HG02943 (cell line): Measurements from ENCODE around the gene FNDC8.
"Not testable (repeated sequence)": the region's sequence is repeated elsewhere in the genome, so short reads cannot be mapped to it uniquely, and the experiment has no call there.

ENCODE experiments used
- ATAC-seq: cut with Tn5 transposase; IDR thresholded peaks from one replicate; pipeline ENCODE4 v1.9.1; 2021; ENCODE audit warnings: mild to moderate bottlenecking, low read depth, moderate library complexity; ENCODE audit not compliant: unreplicated experiment

Gene FNDC8

DNA sequence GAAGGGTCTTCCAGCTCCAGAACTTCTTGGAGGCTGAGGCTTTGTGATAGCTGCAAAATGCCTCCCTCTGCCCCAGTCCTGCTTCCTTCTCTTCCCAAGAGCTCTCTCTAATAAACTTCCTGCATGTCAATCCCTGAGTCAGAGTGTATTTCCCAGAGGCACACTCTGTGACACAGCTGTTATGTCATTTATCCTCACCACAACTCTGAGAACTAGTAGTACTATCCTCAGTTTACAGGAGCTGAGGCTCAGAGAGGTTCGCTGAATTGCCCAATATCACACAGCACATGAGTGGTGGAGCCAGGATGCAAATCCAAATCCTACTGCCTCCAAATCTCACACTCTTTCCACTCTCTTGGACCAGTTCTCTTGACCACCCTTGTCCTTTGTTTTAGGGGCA lies 46.3 kb downstream of the FNDC8 start:
- no peak for ATAC-seq

DNA sequence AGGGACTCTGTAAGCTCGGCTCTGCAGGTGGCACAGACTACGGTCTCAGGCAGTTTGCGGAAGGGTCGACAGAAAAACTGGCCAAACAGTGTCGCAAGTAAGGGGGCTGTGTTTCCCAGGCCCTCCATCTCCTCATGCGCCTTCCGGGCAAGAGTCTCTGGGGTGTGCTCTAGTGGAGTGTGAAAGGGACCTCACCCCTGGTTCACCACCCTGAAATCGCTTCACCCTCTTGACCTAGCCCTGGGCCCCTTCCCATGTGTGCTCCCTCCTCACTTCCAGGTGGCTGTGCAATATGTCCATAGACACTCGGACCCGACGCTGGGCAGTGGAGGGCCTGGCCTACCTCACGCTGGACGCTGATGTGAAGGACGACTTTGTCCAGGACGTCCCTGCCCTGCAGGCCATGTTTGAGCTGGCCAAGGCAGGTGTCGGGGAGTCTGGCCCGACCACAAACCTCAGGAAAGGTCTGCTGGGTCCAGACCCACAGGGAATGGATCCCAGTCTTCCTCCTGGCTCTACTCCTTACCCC lies 48.5 kb downstream of the FNDC8 start:
- no peak for ATAC-seq

DNA sequence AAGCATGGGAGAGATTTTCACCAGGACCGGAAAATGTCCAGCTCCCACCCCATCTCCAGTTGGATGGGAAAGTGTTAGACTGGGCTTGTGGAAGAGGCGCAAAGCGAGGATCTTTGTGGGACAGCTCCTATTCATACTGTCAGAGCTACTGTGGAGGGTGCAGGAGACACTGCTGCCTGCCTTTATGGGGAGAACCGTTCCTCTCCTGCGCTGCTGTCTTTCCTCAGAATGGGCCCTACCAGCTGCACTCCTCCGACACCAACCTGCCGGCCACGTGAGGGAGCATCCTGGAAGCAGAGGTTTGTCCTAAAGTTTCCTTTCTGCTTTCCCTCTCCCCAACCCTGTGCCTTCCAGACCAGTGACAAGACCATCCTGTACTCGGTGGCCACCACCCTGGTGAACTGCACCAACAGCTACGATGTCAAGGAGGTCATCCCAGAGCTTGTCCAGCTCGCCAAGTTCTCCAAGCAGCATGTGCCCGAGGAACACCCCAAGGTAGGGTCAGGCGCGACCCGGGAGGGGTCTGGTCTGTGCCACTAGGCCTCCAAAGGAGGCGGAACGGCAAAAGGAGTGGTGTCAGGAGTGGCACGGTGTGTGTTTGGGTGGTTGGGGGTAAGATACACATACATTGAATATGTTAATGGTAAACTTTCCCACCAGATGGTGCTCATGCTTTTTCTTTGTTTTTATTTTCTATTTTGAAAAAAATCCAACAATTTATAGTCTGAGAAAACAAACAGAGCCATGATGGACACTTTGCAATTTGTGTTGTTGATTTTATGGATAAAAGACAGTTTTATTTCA lies 49.8 kb downstream of the FNDC8 start:
- no peak for ATAC-seq

DNA sequence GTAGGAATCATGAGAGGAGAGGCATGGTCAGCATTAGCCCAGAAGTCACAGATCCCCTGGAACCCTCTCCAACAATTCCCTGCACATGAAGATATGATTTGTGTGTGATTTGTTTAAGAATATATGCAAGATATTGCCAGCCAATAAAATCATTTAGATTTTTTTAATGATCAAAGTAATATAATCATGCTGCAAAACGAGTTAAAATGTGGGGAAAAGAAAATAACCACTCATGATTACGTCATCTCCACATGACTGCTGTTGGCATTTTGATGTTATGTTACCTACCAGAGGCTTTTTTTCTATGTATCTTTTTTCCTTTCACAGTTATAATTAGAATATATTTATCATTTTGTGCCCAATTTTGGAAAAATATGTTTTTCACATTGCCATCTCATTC lies 50.4 kb downstream of the FNDC8 start:
- ATAC-seq, result no peak

DNA sequence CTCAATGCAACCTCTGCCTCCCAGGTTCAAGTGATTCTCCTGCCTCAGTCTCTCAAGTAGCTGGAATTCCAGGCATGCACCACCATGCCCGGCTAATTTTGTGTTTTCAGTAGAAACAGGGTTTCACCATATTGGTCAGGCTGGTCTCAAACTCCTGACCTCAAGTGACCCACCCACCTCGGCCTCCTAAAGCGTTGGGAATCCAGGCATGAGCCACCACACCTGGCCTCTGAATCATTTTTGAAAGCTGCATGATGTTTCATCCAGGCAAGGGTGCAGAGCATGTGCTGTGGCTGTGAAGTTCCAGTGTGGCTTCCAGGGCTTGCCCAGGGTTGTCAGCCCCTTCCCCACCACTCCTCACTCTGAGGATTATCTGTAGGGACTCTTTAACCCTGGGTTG lies 50.9 kb downstream of the FNDC8 start:
- ATAC-seq, result not testable (repeated sequence)

DNA sequence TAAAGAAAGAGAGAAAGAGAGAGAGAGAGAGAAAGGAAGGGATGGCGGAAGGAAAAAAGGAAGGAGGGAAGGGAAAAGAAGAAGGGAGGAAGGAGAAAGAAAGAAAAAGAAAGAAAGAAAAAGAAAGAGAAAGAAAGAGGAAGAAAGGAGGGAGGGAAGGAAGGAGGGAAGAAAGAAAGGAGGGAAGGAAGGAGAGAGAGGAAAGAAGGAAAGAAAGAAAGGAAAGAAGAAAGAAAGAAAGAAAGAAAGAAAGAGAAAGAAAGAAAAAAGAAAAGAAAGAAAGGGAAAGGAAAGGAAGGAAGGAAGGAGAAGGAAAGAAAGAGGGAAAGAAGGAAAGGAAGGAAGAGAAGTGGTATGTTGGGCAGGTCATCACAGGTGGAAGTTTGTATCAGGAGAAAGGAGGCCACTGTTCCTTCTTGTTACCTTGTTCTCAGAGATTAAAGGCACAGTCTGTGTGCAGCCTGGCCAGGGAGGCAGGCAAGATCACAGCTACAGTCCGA lies 53.5 kb downstream of the FNDC8 start:
- no peak for ATAC-seq

- no peak for ATAC-seq
Observed at GRCh38 chr17:35175638-35176415, 54.4 kb downstream of the FNDC8 start.

DNA sequence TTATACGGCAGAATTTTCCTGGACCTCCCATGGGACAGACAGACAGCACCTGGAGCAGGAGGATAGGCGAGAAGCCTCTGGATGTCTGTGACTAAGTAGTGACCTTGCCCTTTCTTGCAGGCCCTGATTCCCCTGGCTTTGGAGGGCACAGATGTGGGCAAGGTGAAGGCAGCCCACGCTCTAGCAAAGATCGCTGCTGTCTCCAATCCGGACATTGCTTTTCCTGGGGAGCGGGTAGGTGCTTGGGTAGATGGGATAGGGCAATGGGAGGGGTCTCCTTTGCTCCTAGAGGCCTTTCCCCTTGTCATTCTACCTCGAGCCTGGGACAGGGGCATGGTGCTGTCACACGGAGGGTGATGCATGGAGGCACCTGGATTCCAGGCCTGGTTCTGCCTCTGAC lies 55.5 kb downstream of the FNDC8 start:
- no peak for ATAC-seq

DNA sequence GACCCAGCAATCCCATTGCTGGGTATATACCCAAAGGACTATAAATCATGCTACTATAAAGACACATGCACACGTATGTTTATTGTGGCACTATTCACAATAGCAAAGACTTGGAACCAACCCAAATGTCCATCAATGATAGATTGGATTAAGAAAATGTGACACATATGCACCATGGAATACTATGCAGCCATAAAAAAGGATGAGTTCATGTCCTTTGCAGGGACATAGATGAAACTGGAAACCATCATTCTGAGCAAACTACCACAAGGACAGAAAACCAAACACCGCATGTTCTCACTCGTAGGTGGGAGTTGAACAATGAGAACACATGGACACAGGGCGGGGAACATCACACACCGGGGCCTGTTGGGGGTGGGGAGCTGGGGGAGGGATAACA lies 58.0 kb downstream of the FNDC8 start:
- ATAC-seq, result not testable (repeated sequence)
